A172 (cell line): ENCODE data around the gene FIBP. TPM values are rescaled to one million over a fixed set of nuclear protein-coding genes. Genes with fewer than 3 reads are reported as not detected.

Experiments used
- DNase-seq: peaks from one replicate; pipeline ENCODE4 v3.0.0-alpha.2; 2015; ENCODE audit warnings: low spot score
- total RNA-seq: library from RNA; depleted of rRNA; stranded (reverse); fragments of >200 nt; shearing (Covaris generic); gene quantifications from 2 replicates; pipeline ENCODE4 v1.2.3, GENCODE V29; 2014

FIBP gene
- total RNA-seq, 1 experiment from 2014 or later = 171 TPM

GRCh38 chr11:65891219-65892136, 3.2 kb upstream of the FIBP start:
- DNase-seq = no peak

GRCh38 chr11:65890324-65891218, 2.3 kb upstream of the FIBP start, which contains the start of gene CCDC85B:
Gene CCDC85B (plus strand): TSS chr11:65890673. CDS start chr11:65890784, 111 bp downstream.
- DNase-seq = peak; percentile 88

DNA sequence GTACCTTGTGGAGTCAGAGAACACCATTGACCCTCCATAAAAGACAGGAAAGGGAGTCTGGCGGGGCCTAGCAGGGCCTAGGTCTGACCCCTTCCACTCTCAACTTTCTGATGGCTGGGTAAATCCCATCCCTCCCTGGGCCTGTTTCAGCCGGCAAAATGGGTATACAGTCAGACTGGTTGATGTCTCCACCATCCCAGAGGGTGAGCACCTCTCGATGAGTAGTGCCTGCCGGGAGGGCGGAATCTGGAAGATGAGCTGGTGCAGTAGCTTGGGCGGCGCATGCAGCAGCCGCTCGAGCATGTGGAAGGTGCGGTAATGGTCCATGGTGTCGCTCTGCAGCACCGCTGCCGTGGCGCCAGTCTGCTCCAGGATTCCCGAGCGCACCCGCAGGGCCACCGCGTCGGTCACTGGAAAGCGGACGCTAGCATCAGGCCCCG, 528 bp downstream of the FIBP start:
- DNase-seq = no peak

DNA sequence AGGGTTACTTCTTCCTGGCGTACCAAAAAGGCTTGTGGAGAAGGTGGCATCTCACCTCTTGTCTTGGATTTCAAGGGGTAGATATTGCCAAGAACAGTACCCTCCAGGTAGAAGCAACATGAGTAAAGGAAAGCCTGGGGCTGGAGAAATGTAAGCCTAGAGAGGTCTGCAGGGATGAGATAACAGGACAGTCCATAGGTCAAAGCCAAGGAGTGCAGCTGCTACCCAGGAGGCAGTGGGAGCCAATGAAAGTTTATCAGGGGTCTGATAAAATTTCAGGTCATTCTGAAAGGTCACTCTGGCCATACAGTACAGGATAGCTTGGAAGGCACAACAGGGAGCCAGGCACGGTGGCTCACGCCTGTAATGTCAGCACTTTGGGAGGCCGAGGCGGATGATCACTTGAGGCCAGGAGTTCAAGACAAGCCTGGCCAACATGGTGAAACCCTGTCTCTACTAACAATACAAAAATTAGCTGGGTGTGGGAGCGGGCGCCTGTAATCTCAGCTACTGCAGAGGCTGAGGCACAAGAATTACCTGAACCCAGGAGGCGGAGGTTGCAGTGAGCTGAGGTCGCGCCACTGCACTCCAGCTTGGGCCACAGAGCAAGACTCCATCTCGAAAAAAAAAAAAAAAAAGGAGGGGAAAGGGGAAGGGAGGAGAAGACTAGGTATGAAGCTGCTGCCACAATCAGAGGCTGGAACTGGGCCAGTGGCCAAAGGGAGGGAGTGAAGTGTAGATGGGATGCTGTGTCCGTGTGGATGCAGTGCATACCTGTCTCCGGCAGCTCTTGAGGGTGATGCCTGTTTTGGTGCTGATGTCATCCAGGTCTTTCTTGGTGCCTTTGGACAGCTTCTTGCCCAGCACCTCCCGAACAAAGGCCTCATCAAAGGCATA, 1.2 kb downstream of the FIBP start:
- DNase-seq = no peak

DNA sequence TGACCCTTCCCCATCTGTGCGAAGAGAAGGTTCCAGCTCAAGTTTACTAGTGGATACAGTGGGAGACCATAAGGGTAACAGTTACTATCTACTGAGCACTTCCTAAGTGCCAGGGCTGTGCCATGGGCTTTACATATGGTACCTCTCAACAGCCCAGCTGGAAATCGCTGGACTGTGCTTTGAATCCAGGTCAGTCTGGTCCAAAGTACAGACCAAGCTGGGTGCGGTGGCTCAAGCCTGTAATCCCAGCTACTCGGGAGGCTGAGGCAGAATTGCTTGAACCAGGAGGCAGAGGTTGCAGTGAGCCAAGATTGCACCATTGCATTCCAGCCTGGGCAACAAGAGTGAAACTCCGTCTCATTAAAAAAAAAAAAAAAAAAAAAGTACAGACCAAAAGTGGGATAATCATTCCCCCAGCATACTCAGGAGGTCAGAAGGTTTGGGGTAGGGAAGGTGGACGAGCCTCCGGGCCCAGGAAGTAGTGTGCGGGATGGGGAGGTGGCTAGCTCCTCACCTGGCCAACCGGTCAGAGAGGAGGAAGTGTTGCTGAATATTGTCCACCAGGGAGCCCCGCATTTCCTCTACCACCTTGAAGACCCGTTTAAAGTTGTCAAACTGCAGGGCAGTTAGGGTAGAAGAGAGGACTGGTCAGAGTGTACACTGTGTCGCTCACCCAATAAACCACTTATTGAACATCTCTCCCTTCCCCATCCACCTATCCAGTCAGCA, 2.3 kb downstream of the FIBP start:
- DNase-seq = no peak

DNA sequence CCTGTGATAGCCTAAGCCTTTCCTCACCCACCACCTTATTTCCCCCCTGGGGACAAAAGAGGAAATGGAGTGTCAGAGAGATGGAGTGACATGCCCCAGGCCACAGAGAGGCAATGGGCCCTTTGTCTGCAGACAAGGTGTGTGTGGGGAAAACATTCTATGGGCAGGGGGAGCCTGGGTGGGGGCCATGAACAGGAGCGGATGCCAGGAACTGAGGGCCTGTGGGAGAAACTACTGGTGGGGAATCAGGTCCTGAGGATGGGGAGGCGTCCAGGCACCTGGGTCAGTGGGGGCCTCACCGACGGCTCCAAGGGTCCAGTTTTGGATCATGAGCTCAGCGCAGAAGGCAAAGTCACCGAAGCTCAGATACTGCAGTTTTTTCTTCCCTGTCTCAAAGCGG, 3.0 kb downstream of the FIBP start:
- DNase-seq = no peak

DNA sequence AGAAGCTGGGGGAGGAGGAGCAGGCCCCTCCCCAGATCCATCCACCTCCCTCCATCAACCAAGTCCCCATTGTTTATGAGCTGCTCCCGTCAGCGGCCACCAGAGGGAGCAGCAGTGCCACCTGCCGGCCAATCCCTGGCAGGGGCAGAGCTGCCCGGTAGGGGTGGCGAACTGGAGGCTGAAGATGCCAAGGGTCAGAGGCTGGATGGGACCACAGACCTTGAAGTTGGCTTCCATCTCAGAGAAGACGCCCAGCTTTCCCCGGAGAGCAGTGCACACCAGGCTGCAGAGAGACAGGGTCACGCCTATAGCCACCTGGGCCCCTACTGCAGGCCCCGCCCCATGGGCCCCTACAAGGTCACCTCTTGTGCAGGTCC, 3.6 kb downstream of the FIBP start:
- DNase-seq = no peak

- DNase-seq = no peak
These were observed 4.2 kb downstream of the FIBP start for GRCh38 chr11:65883786-65884715.

- DNase-seq = no peak
These were observed 5.1 kb downstream of the FIBP start for GRCh38 chr11:65883058-65883761.

- no peak for DNase-seq
These were observed 5.9 kb downstream of the FIBP start for GRCh38 chr11:65882120-65883057.

DNA sequence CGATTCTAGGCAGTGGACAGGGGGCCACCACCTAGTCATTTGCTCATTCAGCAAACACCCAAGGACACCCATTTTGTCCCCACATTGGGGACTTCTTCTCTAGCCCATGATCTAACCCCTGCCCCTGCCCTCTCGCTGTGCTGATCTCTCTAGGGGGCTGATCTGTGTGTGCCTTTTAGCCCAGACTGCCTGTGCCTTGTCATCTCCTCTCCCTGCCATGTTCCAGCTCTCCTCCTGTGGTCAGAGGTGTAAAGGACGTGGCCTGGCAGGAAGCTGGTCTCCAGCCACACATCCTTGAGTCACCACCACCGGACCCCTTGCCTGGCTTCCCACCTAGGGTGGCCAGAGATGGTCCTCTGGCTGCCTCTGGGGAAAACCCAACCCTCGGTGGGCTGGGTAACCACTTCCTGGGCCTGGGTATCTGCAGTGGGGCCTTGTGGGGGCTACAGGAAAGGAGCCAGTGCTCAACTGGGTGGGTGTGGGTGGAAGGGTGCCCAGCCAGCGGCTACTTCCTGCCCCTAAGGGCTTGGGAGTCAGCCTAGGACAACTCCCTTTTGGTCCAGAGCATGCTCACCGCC, 7.3 kb downstream of the FIBP start:
- no peak for DNase-seq

DNA sequence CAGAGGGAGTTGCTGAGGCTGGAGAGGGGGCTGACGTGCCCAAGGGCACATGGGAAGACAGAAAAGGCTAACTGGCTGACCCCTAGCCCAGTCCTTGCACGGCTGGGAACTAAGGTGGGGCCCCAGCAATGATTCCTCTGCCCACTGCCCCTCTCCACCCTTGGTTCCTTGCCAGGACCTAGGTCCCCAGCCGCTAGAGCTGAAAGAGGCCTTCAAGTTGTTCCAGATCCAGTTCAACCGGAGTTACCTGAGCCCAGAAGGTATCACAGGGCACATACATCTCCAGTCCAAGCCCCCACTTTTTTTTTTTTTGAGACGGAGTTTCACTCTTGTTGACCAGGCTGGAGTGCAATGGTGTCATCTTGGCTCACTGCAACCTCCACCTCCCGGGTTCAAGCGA, 8.2 kb downstream of the FIBP start:
- DNase-seq = no peak

DNA sequence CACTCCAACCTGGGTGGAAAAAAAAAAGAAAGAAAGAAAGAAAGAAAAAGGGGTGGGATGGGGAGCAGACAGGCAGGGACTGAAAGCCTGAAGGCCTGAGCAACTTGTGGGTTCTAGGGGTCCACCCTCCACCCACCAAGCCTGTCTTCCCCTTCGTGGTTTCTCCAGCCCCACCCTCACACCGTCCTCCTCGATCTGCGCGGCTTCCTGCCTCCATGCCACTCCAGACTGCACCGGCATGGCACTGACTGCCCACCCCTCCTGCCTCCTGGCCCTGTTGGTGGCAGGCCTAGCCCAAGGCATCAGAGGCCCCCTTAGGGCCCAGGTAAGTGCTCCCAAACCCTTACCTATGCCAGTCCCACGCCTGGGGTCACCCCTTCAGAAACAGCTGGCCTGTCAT, 8.7 kb downstream of the FIBP start, which contains the start of gene CTSW:
CTSW (plus strand) TSS at position 221 of the 400 bp plus-strand sequence; CDS start at position 239, 18 bp downstream.
- no peak for DNase-seq

DNA sequence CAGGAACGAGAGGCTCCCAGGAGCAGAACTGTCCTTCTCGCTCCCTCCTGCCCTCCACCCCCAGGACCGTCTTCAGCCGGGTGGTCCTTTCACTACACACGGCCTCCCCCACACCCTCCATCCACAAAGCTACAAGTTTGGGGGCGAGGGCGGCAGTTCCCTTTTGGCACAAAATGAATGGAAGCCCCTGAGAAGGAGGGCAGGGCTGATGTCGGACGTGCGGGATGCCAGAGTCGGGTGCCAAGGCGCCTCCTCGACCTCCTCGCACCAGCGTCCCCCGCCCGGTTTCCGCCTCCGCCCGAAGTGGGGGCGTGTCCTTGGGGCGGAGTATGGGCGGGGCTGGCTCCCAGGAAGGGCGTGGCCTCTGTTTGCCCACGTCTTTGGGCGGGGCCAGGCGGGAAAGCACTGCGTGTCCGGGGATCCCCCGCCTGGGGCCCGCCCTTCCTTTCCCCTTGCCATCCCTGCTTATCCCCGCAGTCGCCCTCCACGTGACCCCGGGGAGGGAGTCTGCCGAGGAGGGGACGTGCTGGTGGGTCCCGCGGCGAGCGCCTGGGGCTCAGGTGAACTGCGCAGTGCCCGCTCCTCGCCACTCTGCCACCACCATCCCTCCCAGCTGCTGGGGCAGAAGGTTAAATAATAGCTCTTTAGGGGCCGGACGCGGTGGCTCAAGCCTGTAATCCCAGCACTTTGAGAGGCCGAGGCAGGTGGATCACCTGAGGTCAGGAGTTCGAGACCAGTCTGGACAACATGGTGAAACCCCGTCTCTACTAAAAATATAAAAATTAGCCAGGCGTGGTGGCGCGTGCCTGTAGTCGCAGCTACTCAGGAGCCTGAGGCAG, 14.7 kb downstream of the FIBP start:
- peak; percentile 86 for DNase-seq

DNA sequence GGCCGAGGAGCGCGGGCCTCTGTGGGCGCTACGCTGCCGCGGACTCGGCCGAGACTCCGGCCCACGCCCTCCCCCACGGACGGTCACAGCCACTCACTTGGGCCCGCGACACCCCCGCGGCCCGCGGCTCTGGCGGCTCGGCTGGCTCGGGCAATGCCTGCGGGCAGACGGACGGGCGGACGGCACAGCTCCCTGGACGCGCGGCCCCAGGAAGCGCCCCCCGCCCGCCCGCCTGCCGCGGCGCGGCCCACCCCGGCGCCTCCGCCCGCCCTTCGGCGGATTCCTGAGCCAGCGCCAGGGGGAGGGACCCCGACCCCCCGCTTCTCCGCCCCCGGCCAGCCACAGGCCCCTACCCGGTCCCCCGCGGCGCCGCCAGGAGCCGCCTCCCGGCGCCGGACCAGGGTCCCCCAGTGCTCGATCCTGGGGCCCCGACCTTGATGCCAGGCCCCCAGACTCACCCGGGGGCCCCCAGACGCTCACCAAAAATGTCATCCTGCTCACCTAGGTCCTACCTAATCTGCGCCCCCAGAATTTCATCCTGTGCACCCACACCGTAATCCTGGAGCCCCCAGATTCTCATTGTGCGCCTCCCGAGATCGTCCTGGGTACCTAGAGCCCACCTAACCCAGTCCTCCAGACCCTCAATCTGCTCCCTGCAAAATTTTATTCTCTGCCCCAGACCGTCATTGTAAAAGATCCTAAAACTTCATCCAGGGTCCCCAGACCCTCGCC, 15.5 kb downstream of the FIBP start, which contains the start of gene EFEMP2:
EFEMP2 (minus strand) TSS at position 215 of the 732 bp plus-strand sequence. CDS start 446 bp downstream, outside the sequence.
- DNase-seq = no peak
